GM19467 (cell line): ENCODE data around the gene RBFOX1.

Experiments used
- ATAC-seq: cut with Tn5 transposase; IDR thresholded peaks from one replicate; pipeline ENCODE4 v1.9.1; 2021; ENCODE audit warnings: mild to moderate bottlenecking, moderate library complexity; ENCODE audit not compliant: unreplicated experiment

RBFOX1 gene

DNA sequence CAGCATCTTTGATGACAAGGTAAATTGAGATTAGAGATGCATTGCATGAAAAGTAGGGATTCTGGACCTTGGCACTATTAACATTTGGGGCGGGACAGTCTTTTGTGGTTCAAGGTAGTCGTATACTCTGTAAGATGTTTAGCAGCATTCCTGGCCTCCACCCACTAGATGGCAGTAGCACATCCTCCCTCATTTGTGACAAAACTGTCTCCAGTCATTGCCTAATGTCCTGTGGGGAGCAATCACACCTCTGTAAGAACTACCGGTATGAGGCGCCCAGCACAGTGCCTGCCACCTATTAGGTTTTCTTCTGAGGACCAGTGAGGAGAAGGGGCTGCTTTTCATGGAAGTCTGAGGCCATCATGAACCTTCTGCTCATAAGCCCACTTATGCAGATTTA is 180.8 kb downstream of the RBFOX1 start:
- ATAC-seq, result no peak

DNA sequence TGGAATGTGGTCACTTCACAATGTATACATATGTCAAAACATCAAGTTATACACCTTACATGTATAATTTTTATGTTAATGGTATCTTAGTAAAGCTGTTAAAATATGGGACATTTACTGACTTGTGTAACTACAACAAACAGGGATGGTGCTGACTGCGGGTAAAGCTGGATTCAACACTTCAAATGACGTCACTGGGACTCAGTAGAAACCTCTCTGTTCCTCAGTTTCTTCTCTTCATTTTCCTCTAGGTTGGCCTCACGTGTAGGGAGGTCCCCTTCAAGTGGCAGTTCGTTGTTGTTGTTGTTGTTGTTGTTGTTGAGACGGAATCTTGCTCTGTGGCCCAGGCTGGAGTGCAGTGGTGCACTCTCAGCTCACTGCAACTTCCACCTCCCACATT is 182.9 kb downstream of the RBFOX1 start:
- ATAC-seq, result no peak

DNA sequence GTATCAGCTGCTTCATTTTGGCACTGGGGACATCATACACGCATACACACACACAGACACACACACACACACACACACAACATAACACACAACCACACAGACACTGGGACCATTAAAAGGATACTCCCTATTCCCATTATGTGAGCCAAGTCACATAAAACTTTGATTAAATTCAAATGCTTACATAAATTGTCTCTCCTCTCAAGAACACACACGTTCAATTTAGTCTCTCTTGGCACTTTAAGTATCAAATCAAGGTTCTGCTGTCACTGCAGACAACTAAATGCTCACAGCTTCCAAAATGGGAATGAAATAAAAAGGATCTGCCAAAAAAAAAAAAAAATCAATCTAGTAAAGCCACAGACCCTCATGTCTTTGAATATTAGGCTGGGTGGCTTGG is 184.9 kb downstream of the RBFOX1 start:
- no peak for ATAC-seq

- no peak for ATAC-seq
These were observed 185.5 kb downstream of the RBFOX1 start for GRCh38 chr16:7518158-7518557.

DNA sequence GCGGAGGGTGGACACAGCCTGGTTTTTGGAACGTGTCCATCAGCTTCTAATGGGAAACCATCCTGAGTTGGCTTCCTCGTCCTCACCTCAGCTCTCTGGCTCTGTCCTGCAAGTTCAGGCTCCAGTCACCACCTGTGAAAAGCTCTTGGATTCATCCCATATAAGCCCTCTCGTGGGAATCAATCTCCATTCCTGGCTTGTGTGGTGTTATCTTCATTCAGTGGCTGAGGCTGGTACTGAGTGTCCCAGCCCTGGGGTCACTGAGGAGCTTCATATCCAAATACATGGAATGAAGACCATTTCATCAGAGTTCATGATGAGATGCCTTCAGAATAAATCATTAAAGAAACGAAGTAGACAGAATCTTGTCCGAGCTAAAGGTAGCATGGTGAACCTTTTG is 189.2 kb downstream of the RBFOX1 start:
- no peak for ATAC-seq

- ATAC-seq, result no peak
These were observed 191.8 kb downstream of the RBFOX1 start for GRCh38 chr16:7524419-7524818.

DNA sequence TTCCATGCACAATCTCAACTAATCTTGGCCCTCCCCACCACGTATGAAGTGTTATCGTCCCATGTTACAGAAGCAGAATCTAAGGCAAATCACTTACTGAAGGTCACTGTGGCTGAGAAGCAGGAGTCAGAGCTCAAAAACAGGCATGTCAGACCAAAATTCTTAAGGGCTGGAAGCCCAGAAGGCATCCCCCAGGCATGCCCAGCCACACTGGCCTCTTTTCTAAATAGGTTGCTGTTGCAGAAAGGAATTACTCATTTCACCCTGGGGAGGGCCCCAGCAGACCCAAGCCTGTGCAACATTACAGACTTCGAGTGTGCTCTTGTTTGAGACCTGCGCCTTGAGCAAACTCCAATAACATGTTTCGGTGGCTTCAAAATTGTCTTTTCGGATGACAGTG is 194.1 kb downstream of the RBFOX1 start:
- ATAC-seq, result no peak

DNA sequence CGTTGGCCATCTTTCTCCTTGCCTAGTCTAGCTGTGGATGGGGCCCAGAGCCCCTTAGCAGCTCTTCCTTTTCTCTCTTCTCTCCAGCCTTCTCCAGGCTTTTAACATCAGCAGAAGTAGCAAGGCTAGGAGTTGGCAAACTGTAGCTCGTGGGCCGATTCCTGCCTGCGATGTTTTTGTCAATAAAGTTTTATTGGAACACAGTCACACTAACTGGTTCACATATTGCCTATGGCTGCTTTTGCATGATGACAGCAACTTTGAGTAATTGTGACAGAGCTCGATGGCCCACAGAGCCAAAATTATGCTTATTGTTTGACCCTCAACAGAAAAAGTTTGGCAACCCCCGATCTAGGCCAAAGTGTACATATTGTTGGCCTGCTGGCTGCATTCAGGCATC is 199.9 kb downstream of the RBFOX1 start:
- no peak for ATAC-seq

- ATAC-seq, result no peak
These were observed 202.1 kb downstream of the RBFOX1 start for GRCh38 chr16:7534749-7535148.

DNA sequence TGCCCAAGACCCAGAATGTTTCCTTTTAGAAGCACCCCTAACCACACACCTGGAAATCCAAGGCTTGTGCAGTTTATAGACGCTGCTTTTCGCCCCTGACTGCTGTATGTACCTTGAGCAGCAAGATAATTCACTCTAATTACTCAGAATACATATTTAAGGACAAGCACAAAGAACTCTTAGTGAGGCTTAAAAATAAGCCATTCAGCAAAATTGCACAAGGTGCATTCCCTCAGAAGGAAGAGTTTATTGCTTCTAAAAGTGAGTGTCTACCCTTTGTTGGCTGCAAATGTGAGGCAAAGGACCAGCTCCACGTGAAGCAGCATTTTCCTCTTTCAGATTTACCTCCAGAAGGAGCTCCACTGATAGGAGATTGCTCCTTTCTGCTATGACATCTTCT is 208.4 kb downstream of the RBFOX1 start:
- no peak for ATAC-seq

DNA sequence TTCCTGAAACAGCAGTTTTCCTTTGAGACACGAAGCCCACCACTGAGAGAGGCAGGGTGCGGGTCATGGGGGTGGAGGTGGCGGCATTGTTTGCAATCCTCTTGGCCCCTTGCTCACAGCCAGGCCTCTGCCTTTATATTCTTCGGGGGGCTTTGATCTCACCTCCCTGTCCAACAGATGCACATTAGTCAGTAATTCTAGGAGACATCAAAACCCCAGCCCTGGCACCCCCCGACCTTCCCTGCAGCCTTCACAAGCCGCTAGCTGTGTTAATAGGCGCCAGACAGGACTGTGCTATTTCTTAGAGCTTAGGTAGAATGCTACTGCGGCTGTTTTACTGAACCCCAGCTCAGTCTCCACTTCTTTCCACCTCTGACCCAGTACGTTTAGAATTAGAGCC is 212.6 kb downstream of the RBFOX1 start:
- ATAC-seq, result no peak

DNA sequence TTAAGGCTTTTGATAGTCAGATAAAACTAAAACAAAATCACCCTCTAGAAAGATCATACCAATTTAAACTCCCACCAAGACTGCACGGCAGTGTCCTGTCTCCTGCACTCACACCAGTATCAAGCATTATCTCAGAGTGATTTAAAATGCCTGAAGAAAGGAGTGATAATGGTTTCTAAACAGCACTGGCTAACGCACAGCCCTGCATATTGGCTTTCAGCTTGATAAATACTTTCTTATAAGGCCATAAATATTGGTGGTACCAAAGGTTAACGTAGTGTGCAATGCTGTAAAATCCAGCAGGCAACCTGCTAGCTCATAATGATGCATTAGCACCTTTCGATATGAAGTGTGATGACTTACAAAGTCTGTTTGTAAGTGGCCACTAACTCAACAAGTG is 214.3 kb downstream of the RBFOX1 start:
- ATAC-seq, result no peak

DNA sequence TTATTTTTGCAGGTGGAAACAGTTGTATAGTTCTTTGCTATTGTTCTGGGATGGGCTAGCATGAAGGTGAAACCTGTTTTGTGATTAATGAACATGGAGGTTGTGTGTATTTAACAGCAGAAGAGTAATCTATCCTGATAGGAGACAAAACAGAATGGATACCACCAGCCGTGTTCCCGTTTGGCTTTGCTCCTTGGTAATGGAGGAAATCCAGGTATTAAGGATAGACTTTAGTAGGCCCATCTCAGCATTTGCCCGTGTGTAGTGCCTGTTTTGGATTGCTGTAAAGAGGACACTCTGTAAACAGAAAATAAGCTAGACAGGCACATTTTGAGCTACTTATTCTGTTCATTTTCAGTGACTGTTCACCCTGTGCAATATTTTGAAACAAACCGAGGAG is 215.1 kb downstream of the RBFOX1 start:
- ATAC-seq, result no peak

- no peak for ATAC-seq
These were observed 216.2 kb downstream of the RBFOX1 start for GRCh38 chr16:7548796-7549318.

DNA sequence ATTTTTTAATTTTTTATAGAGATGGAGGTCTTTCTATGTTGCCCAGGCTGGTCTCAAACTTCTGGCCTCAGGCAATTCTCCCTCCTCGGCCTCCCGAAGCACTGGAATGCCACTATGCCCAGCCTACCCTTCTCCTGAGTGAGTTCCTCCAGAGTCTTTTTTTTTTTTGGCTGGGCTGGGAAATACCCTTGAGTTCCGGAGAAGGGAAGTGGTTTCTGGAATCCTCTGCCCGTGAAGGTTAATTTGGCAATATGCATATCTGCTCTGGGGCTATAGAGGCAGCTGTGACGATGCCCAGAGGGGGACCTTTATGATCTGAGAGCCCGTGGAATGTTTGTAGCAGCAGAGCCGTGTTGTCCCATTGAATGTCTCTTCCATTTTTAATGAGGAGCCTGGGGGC is 217.5 kb downstream of the RBFOX1 start:
- ATAC-seq, result no peak

DNA sequence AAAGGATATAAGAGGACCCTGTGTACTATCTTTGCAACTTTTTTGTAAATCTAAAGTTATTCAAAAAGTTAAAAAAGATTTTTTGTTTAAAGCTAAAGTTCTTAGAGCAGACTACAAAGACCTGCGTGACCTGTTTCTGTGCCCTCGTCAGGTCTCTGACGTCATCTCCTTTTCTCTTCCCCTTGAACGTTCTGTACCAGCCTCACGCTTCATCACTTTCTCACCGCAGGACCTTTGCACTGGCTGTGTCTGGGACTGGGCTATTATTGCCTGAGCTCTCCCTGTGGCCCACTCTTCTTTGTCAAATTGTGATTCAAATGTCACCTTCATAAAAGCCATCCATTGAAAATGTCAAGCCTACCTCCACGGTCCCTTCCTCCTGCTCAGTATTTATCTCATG is 222.8 kb downstream of the RBFOX1 start:
- ATAC-seq, result no peak

DNA sequence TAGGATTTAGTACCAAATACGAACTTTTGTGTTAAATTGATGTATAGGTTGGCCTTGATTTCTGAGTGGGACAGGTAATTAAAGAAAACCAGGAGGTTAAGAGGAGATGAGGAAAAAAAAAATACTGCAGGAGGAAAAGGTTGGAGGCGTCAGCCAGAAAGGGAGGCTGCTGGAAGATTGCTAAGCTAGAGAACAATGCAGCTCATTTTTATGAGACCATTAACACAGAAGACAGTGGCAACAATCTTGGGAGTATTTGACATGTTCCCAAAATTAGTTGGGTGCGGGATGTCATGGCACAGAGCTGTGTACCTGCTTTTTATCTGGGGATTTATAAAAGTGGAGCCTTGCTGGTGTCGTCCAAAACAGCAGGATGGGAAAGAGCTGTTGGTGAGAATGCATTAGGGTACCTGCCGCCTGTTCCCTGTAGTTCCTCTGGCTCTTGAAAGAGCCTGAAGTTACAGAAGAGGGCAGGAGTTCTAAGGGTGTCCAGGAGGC is 229.3 kb downstream of the RBFOX1 start:
- ATAC-seq, result no peak

DNA sequence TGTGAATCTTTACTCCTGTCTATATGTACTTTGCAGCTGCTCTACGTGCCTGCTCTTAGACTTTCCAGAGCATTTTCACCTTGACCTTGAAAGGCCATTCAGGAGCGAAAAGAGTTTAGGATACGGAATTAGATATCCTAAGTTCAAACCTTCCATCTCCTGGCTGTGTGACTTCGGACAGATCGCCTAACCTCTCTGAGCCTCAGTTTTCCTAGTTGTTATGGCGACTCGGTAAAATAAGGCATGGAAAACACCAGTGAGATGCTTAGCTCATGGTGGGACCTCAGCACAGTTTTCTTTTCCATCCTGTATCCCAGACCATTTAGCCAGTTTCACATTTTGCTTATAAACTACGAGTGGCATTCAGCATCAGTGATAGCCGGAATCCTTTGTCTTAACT is 233.7 kb downstream of the RBFOX1 start:
- no peak for ATAC-seq

- no peak for ATAC-seq
These were observed 238.7 kb downstream of the RBFOX1 start for GRCh38 chr16:7571366-7571765.

DNA sequence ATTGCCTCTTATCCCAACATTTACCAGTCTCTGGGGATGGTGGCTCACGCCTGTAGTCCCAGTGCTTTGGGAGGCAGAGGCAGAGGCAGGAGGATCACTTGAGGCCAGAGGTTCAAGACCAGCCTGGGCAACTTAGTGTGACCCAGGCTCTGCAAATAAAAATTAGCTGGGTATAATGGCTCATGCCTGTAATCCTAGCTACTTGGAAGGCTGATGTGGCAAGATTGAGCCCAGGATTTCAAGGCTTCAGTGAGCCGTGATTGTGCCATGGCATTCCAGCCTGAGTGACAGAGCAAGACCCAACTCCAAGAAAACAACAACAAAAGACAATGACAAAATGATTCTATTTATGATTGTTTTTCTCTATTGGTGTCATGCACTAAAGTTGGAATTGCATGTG is 244.9 kb downstream of the RBFOX1 start:
- ATAC-seq, result no peak

- ATAC-seq, result no peak
These were observed 246.8 kb downstream of the RBFOX1 start for GRCh38 chr16:7579454-7579853.

GRCh38 chr16:7581175-7581574 is 248.5 kb downstream of the RBFOX1 start:
- no peak for ATAC-seq

DNA sequence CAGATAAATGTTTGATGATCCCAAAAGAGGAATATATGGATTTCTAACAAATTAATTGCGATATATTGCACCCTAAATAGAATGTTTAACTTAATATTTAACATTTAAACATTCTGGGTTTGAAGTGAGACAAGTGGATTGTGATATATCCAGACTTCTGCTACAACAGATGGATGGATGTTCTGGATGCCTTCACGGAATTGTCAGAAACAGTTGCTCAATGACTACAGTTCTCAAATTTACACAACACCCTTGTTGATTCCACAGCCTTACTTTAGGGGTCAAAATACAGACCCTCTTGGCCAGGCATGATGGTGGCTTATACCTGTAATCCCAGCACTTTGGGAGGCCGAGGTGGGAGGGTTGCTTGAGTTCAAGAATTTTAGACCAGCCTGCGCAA is 250.8 kb downstream of the RBFOX1 start:
- no peak for ATAC-seq

- ATAC-seq, result no peak
These were observed 251.9 kb downstream of the RBFOX1 start for GRCh38 chr16:7584561-7584960.
